ENCODE measurements around the gene SETMAR. TPM values are rescaled to one million over a fixed set of nuclear protein-coding genes. Genes with fewer than 3 reads are reported as not detected.

The SETMAR gene
- total RNA-seq (10 to 100 TPM in 2 of 4 donors, 1 to 10 TPM in 2; 6.3 to 16.5 (median 12.1) TPM), polyA plus RNA-seq (10 to 100 TPM in 1 of 3 donors, 1 to 10 TPM in 2; 8.1 to 11.9 (median 8.1) TPM)
- long read RNA-seq, donor 1, partial matches to known transcripts: 0 of 7 reads
- long read RNA-seq, donor 1, other reads (novel, unspliced or antisense): 1 of 7 reads
- long read RNA-seq, donor 2, partial matches to known transcripts: 0 of 3 reads
- long read RNA-seq, donor 2, other reads (novel, unspliced or antisense): 0 of 3 reads

DNA sequence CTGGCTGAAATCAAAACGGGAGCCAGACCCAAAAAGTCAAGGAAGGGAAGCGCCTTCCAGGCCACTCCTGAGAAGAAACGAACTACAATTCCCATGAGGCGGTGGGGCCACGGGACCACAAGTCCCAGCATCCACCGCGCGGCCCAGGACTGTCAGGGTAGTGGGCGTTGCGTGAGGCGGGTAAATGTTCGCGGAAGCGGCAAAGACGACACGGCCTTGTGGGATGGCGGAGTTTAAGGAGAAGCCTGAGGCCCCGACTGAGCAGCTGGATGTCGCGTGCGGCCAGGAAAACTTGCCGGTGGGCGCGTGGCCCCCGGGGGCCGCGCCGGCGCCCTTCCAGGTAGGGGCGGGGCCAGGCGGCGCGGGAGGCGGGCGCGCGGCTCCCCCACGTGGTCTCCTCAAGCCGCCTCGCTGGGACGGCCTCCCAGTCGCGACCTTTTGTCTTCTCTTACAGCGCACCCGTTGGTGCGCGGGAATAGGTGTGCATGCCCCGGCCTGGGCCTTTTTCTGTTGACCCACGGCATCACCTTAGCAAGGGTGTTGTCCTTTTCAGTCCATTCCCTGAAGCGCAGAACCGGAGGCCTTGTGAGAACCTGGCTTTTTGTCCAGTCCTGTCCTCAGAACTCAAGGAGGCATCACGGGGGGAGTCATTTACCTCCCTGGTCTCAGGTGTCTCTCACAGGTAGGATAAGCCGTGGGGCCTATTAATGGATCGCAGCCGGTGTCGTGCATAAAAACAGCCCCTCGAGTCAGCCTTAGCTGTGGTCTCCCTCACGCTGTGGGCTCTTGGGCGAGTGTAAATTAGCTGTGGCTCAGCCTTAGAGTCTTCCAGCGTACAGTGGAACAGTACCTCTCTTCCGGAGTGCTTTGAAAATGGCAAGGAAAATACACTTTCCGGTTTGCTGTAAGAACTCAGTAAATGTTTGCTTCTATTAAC is at the start of gene SETMAR:
TSS of gene SETMAR (plus strand) at position 183 of the 937 bp plus-strand sequence. CDS start at position 185, 2 bp downstream.
- ATAC-seq: peak; percentile 96 to 99 (median 98)
- Histone ChIP-seq H3K4me3 (peak within 1 kb of the TSS; percentile 80), H3K27me3 (ENCODE audit: insufficient read depth in 3 of 3, low read length in 2 of 3) (no peaks in the 10 kb centered on the region), H3K4me1 (peaks cover 32% of the 10 kb centered on the region), H3K9me3 (no peaks in the 10 kb centered on the region), H3K36me3 (ENCODE audit: insufficient read depth in 1 of 2, low read depth in 1 of 2) (no peaks in the 10 kb centered on the region), H3K27ac (peak within 1 kb of the TSS; percentile 92)
- intact Hi-C loops (cut with DNase I): no loop called here
- DNase-seq: peak; percentile 90 to 93
- TF ChIP-seq, protein P1, sequence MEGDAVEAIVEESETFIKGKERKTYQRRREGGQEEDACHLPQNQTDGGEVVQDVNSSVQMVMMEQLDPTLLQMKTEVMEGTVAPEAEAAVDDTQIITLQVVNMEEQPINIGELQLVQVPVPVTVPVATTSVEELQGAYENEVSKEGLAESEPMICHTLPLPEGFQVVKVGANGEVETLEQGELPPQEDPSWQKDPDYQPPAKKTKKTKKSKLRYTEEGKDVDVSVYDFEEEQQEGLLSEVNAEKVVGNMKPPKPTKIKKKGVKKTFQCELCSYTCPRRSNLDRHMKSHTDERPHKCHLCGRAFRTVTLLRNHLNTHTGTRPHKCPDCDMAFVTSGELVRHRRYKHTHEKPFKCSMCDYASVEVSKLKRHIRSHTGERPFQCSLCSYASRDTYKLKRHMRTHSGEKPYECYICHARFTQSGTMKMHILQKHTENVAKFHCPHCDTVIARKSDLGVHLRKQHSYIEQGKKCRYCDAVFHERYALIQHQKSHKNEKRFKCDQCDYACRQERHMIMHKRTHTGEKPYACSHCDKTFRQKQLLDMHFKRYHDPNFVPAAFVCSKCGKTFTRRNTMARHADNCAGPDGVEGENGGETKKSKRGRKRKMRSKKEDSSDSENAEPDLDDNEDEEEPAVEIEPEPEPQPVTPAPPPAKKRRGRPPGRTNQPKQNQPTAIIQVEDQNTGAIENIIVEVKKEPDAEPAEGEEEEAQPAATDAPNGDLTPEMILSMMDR (IDR thresholded peaks at IDR 0.05): no peak
- 0 to 2% (median 0%) methylated on average over 48 to 62 of the region's 62 CpGs for WGBS, 3 donors

DNA sequence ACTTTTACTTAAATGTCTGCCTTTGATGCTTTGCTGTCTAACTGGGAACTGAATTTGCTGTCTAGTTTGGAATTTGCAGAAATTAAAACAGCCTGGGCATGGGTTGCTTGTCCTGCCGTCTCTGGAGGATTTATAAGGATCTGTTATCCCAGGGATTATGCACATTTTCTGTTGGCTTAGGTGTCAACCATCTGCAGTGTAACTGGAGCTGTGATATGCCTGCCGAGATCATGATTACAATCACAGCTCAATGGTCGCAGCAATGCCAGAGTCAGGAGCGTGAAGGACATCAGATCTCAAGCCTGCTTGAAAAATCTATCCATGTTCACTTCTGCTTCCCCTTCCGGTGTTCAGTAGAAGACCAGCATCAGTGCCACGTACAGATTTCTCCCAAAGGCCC is 41.8 kb upstream of the SETMAR start:
- intact Hi-C loops (cut with DNase I): no loop called here
- H3K9me3 ChIP-seq: no peaks in the 10 kb centered on the region

DNA sequence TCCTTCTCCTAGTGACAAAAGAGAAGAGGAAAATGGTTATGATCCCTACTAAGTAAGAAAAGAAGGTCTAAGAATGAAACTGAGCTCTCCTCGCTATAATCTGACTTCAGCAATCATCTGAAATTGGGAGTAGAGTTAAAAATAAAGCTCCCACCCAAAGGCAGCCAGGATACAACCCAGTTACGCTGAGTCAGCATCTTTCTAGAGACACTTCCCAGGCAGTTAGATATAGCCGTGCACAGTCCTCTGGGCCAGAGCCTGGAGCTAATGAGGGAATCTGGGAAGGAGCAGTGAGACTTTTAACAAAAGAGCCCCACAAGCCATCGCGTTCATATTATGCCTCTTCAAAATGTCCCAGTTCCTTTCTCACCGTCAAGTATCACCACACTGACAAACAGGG is 39.1 kb upstream of the SETMAR start:
- 76 to 87% (median 84%) methylated on average over 6 of the region's 6 CpGs for WGBS, 3 donors
- intact Hi-C loops (cut with DNase I): no loop called here
- TF ChIP-seq, protein P1 (IDR thresholded peaks at IDR 0.05): no peak
- Histone ChIP-seq H3K36me3 (ENCODE audit: insufficient read depth in 1 of 2, low read depth in 1 of 2) (no peaks in the 10 kb centered on the region), H3K9me3 (no peaks in the 10 kb centered on the region), H3K4me3 (no peak overlapping the region), H3K27ac (no peak overlapping the region), H3K4me1 (no peaks in the 10 kb centered on the region), H3K27me3 (ENCODE audit: insufficient read depth in 3 of 3, low read length in 2 of 3) (no peaks in the 10 kb centered on the region)
- ATAC-seq (no peak), DNase-seq (no peak)

More for the DNA sequence above, 41.8 kb upstream of the SETMAR start:
- DNase-seq (no peak), ATAC-seq (no peak)
- no peaks in the 10 kb centered on the region for H3K36me3 ChIP-seq (ENCODE audit: insufficient read depth in 1 of 2, low read depth in 1 of 2)
- H3K4me3 ChIP-seq: no peak overlapping the region
- H3K4me1 ChIP-seq: no peaks in the 10 kb centered on the region
- TF ChIP-seq, protein P1 (IDR thresholded peaks at IDR 0.05): no peak
- no peaks in the 10 kb centered on the region for H3K27me3 ChIP-seq (ENCODE audit: insufficient read depth in 3 of 3, low read length in 2 of 3)
- H3K27ac ChIP-seq: no peak overlapping the region
- 23 to 34% (median 29%) methylated on average over 6 of the region's 6 CpGs for WGBS, 3 donors

DNA sequence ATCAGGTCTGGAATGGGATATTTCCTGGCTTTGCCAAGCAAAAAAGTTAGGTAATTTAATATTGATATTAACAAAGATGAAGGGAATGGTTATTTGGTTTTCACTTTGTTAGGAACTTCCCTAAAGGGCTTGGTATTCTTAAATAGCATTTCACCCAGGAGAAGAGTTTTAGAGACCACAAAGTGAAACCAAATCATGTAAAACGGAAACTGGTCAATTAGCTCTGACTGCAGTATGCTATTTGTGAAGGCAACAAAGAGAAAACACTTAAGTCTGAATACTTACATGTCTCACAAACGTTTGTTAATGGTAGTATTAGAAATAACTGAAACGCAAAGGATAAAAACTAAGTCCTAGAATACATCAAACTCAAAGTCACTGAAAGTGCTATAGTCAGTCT is 32.4 kb upstream of the SETMAR start:
- H3K27ac ChIP-seq: no peak overlapping the region
- 29 to 69% (median 30%) methylated on average over 3 of the region's 3 CpGs for WGBS, 3 donors
- H3K27me3 ChIP-seq (ENCODE audit: insufficient read depth in 3 of 3, low read length in 2 of 3): no peaks in the 10 kb centered on the region
- DNase-seq (no peak), ATAC-seq (no peak)
- intact Hi-C loops (cut with DNase I): loop anchor here in 1 of 2 donors (5.0 kb wide), 1 partner anchor 1068 kb away; no protein-coding TSS in a partner anchor
- TF ChIP-seq, protein P1 (IDR thresholded peaks at IDR 0.05): no peak
- no peaks in the 10 kb centered on the region for H3K9me3 ChIP-seq
- no peak overlapping the region for H3K4me3 ChIP-seq
- no peaks in the 10 kb centered on the region for H3K36me3 ChIP-seq (ENCODE audit: insufficient read depth in 1 of 2, low read depth in 1 of 2)
- H3K4me1 ChIP-seq: no peaks in the 10 kb centered on the region
